ENCODE measurements around the gene DNMBP.

GRCh38 chr10:99995269-99995668 is 14.5 kb downstream of the DNMBP start:
- TF ChIP-seq CTCF (IDR thresholded peaks at IDR 0.05) (no peak), POLR2A (IDR thresholded peaks at IDR 0.05) (no peak)
